Measurements from ENCODE around the gene CTSL.

Gene CTSL

DNA sequence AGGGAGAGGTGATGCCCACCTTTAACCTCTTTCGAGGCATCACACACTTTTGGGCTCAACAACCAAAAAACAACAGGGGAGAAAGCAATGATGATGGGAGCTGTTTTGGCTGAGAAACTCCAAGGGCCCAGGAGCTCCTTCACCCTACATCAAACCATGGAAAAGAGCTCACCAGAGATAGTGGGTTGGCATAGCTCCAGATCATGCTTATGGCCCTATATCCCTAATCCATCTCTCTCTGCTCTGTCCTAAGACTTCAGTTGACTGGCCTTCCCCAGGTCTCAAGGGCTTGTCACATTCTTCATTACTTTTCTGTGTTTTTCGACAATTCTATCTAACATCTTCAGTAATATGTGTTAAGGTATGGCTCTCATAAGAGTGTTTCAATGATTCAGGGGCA lies 5.7 kb upstream of the CTSL start:
- no peak for DNase-seq (ENCODE audit: extremely low spot score)
- TF ChIP-seq SUZ12 (IDR thresholded peaks at IDR 0.05), result no peak
- TF ChIP-seq FOXM1 (IDR thresholded peaks at IDR 0.05; ENCODE audit: borderline replicate concordance), result no peak
- TF ChIP-seq, protein P1, sequence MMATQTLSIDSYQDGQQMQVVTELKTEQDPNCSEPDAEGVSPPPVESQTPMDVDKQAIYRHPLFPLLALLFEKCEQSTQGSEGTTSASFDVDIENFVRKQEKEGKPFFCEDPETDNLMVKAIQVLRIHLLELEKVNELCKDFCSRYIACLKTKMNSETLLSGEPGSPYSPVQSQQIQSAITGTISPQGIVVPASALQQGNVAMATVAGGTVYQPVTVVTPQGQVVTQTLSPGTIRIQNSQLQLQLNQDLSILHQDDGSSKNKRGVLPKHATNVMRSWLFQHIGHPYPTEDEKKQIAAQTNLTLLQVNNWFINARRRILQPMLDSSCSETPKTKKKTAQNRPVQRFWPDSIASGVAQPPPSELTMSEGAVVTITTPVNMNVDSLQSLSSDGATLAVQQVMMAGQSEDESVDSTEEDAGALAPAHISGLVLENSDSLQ (IDR thresholded peaks at IDR 0.05), result no peak
- TF ChIP-seq CTBP1 (IDR thresholded peaks at IDR 0.05; ENCODE audit: borderline replicate concordance), result no peak
- TF ChIP-seq SP1 (IDR thresholded peaks at IDR 0.05), result no peak
- no peak for TF ChIP-seq BHLHE40 (IDR thresholded peaks at IDR 0.05; ENCODE audit: borderline replicate concordance)
- no peak for TF ChIP-seq LEF1 (IDR thresholded peaks at IDR 0.05; ENCODE audit: borderline replicate concordance)
- TF ChIP-seq ARNT (IDR thresholded peaks at IDR 0.05), result no peak
- TF ChIP-seq FOXK2 (IDR thresholded peaks at IDR 0.05), result no peak
- TF ChIP-seq ZNF384 (IDR thresholded peaks at IDR 0.05), result no peak
- TF ChIP-seq NFRKB (IDR thresholded peaks at IDR 0.05), result no peak
- no peak for TF ChIP-seq ELF4 (IDR thresholded peaks at IDR 0.05)
- no peak for TF ChIP-seq TARDBP (IDR thresholded peaks at IDR 0.05)
- no peak for TF ChIP-seq HDGF (IDR thresholded peaks at IDR 0.05; ENCODE audit: borderline replicate concordance)
- no peak for TF ChIP-seq L3MBTL2 (conservative IDR thresholded peaks at IDR 0.05)
- no peak for TF ChIP-seq FOXA1 (IDR thresholded peaks at IDR 0.05)
- ChIA-PET POLR2A (no interaction called here), CTCF (no interaction called here)

DNA sequence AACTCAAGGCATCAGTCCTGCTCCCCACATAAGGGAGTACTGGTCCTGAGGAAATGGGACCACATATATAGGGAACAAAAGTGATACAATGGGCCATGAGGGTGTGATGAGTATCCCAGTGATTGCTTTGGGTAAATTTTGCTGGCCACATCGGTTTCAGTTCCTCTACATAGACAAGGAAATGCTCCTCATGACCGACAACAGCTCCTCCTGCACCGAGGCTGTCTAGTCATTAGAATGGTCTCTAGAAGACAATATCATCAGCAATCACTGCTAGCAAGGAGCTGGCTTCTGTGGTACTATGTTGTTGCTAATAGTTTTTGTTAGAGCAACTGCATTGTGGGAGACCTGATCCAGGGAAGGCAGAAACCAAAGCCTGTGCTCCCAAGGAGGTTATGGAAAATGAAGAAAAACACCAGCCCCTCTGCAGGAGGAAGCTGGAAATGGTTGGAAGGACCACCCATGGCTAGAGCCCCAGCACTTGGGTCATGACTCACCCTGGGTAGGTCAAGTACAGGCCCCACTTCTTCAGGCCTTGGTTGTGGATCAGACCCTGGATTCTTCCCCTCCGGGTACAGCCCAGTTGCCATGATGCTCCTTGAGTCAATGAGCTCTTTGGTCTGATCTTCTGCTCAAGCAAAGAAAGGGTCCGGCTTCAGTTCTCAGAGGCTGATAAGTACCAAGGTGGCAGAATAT lies 3.4 kb upstream of the CTSL start:
- POLR2A ChIA-PET, result no interaction called here
- CTCF ChIA-PET, result no interaction called here
- TF ChIP-seq ARNT (IDR thresholded peaks at IDR 0.05) (no peak), L3MBTL2 (conservative IDR thresholded peaks at IDR 0.05) (no peak), NFRKB (IDR thresholded peaks at IDR 0.05) (no peak), BHLHE40 (IDR thresholded peaks at IDR 0.05; ENCODE audit: borderline replicate concordance) (no peak), FOXK2 (IDR thresholded peaks at IDR 0.05) (no peak), ELF4 (IDR thresholded peaks at IDR 0.05) (no peak), FOXM1 (IDR thresholded peaks at IDR 0.05; ENCODE audit: borderline replicate concordance) (no peak), ZNF384 (IDR thresholded peaks at IDR 0.05) (no peak), SUZ12 (IDR thresholded peaks at IDR 0.05) (no peak), LEF1 (IDR thresholded peaks at IDR 0.05; ENCODE audit: borderline replicate concordance) (no peak), CTBP1 (IDR thresholded peaks at IDR 0.05; ENCODE audit: borderline replicate concordance) (no peak), SP1 (IDR thresholded peaks at IDR 0.05) (no peak), TARDBP (IDR thresholded peaks at IDR 0.05) (no peak), HDGF (IDR thresholded peaks at IDR 0.05; ENCODE audit: borderline replicate concordance) (no peak), FOXA1 (IDR thresholded peaks at IDR 0.05) (no peak)
- TF ChIP-seq, protein P1 (IDR thresholded peaks at IDR 0.05), result no peak
- DNase-seq (ENCODE audit: extremely low spot score), result no peak

DNA sequence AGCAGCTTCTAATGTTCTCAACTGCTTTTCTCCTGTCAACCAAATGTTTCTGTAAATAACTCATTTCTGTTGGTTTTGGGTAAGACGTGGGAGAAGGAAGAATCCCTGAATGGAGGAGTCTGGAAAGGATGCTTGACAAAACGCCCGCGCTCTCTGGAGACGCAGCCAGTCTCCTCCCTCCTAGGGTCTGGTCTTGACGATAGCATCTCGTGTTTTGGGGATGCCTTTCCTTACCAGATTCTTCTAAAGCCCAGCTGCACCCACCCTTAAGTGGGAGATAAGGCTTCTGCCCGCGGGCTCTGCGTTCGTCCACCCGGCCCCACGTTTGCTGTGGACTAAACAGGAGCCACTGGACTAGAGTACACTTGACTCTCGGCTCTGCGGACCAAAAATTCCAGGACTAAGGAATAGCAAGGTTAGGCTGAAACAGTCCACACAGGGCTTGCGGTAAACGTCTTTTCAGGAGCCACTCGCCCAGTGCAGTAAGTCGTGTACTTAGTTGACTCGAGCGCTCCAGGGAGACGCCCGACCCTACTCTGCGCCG lies 491 bp upstream of the CTSL start:
- ChIA-PET CTCF (interaction anchor here (0.5 kb wide), 1 partner anchor 87 kb away, joined by 3 read pairs; no protein-coding TSS in a partner anchor), POLR2A (interaction anchor here (0.7 to 1.7 kb wide), 5 partner anchors 8 to 70 kb away, joined by 3 to 8 read pairs (median 4); no protein-coding TSS in a partner anchor)
- DNase-seq (ENCODE audit: extremely low spot score), result no peak
- TF ChIP-seq TARDBP (IDR thresholded peaks at IDR 0.05) (no peak), CTBP1 (IDR thresholded peaks at IDR 0.05; ENCODE audit: borderline replicate concordance) (no peak), ELF4 (IDR thresholded peaks at IDR 0.05) (no peak)

DNA sequence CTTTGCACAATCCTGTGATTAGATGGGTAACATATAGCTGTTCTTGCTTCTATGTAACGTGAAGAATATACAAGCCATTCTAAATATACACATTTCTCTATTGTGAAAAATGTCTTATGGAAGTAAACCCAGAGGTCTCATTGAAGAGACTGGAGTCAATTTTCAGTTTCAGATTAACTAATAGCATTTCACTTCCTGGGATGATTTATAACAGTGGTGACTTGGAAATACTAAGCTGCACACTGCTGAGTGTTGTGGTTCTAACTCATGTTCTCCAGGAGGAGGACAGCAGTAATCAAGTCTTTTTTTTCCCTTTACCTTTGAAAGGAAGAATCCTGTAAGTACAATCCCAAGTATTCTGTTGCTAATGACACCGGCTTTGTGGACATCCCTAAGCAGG lies 3.3 kb downstream of the CTSL start:
- DNase-seq (ENCODE audit: extremely low spot score), result no peak
- ChIA-PET CTCF (no interaction called here), POLR2A (no interaction called here)
- TF ChIP-seq NFRKB (IDR thresholded peaks at IDR 0.05) (no peak), FOXM1 (IDR thresholded peaks at IDR 0.05; ENCODE audit: borderline replicate concordance) (no peak), FOXK2 (IDR thresholded peaks at IDR 0.05) (no peak), HDGF (IDR thresholded peaks at IDR 0.05; ENCODE audit: borderline replicate concordance) (no peak), FOXA1 (IDR thresholded peaks at IDR 0.05) (no peak), ZNF384 (IDR thresholded peaks at IDR 0.05) (no peak), LEF1 (IDR thresholded peaks at IDR 0.05; ENCODE audit: borderline replicate concordance) (no peak), BHLHE40 (IDR thresholded peaks at IDR 0.05; ENCODE audit: borderline replicate concordance) (no peak), SP1 (IDR thresholded peaks at IDR 0.05) (no peak), ARNT (IDR thresholded peaks at IDR 0.05) (no peak), L3MBTL2 (conservative IDR thresholded peaks at IDR 0.05) (no peak), TARDBP (IDR thresholded peaks at IDR 0.05) (no peak), CTBP1 (IDR thresholded peaks at IDR 0.05; ENCODE audit: borderline replicate concordance) (no peak), SUZ12 (IDR thresholded peaks at IDR 0.05) (no peak), ELF4 (IDR thresholded peaks at IDR 0.05) (no peak)
- TF ChIP-seq, protein P1 (IDR thresholded peaks at IDR 0.05), result no peak

DNA sequence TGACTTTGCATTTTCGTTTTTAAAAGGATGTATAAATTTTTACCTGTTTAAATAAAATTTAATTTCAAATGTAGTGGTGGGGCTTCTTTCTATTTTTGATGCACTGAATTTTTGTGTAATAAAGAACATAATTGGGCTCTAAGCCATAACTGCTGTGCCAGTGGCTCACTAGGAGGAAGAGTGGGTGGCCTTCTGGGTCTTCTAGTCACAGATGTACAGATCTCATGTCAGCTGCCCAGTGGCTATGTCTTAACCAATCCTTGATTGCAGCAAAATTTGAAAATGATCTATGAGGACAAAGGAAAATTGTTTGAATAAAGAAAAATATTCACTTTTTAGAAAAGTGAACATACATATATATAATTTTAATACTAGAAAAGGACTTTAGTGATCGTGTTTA lies 5.4 kb downstream of the CTSL start:
- no peak for DNase-seq (ENCODE audit: extremely low spot score)
- ChIA-PET CTCF (no interaction called here), POLR2A (no interaction called here)
- TF ChIP-seq, protein P1 (IDR thresholded peaks at IDR 0.05), result no peak
- no peak for TF ChIP-seq FOXK2 (IDR thresholded peaks at IDR 0.05)
- TF ChIP-seq FOXA1 (IDR thresholded peaks at IDR 0.05), result no peak
- no peak for TF ChIP-seq HDGF (IDR thresholded peaks at IDR 0.05; ENCODE audit: borderline replicate concordance)
- TF ChIP-seq SUZ12 (IDR thresholded peaks at IDR 0.05), result no peak
- no peak for TF ChIP-seq BHLHE40 (IDR thresholded peaks at IDR 0.05; ENCODE audit: borderline replicate concordance)
- TF ChIP-seq ELF4 (IDR thresholded peaks at IDR 0.05), result no peak
- no peak for TF ChIP-seq SP1 (IDR thresholded peaks at IDR 0.05)
- no peak for TF ChIP-seq TARDBP (IDR thresholded peaks at IDR 0.05)
- TF ChIP-seq FOXM1 (IDR thresholded peaks at IDR 0.05; ENCODE audit: borderline replicate concordance), result no peak
- TF ChIP-seq CTBP1 (IDR thresholded peaks at IDR 0.05; ENCODE audit: borderline replicate concordance), result no peak
- no peak for TF ChIP-seq ARNT (IDR thresholded peaks at IDR 0.05)
- TF ChIP-seq NFRKB (IDR thresholded peaks at IDR 0.05), result no peak
- TF ChIP-seq L3MBTL2 (conservative IDR thresholded peaks at IDR 0.05), result no peak
- TF ChIP-seq ZNF384 (IDR thresholded peaks at IDR 0.05), result no peak
- TF ChIP-seq LEF1 (IDR thresholded peaks at IDR 0.05; ENCODE audit: borderline replicate concordance), result no peak
